HG03354 (cell line): ENCODE results near the gene MORF4L2.
"Not testable (repeated sequence)": the region's sequence is repeated elsewhere in the genome, so short reads cannot be mapped to it uniquely, and the experiment has no call there.

Experiments used
- ATAC-seq: cut with Tn5 transposase; IDR thresholded peaks from one replicate; pipeline ENCODE4 v1.9.1; 2021; ENCODE audit warnings: mild to moderate bottlenecking; ENCODE audit not compliant: unreplicated experiment, poor library complexity, severe bottlenecking

The MORF4L2 gene

GRCh38 chrX:103685396-103685795, 1.1 kb downstream of the MORF4L2 start:
- ATAC-seq = no peak

DNA sequence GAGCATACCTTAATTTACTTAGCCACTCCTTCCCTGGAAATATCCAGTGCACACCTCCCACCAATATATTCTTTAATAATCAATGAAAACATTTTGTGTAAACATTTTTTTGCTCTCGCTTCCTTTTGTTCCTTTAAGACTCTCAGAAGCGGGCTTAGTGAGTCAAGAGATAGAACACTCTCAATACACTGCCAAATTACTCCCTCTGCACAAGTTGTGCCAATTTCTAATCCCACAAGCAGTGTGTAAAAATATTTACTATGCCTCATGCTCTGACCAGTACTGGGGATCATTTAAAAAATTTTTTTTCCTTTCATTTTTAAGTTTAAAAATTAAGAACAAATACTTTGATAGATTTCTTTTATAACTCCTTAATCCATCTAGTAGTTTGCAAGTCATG, 5.1 kb downstream of the MORF4L2 start:
- ATAC-seq = no peak

DNA sequence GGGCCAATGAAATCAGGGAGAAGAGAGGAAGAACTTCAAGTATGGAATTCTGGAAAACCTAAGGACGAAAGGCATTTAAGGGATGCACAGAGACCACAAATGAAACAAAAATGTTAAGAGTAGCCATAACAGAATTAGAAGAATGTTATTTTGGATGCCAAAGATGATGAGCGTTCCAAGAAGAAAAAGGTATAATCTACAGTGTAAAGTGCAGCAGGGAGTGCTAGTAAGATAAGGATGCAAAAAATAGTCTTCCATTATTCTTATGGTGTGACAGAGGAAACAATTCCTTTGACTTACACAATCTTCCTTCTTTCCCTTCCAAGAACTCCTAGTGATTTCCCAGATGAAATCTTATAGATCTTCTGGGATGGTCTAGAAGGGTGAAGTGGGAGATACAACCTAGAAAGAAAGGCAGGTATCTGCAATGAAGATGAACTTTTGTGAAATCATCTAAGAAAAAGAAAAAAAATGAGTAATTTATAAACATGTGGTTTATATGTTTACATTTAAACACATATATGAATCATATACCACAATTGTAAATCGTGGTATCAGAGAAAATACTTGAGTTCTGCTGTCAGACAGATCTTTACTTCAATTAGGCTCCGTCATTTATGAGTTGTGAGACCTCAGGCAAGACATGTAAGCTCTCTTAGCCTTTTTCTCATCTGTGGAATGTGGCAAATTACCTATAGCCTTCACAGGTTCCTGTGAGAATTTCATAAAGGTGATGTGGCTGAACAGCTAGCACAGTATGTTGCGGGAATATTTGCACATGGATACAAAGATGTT, 8.1 kb downstream of the MORF4L2 start:
- ATAC-seq = no peak

- ATAC-seq = no peak
These were observed 11.7 kb downstream of the MORF4L2 start for GRCh38 chrX:103674531-103675454.

DNA sequence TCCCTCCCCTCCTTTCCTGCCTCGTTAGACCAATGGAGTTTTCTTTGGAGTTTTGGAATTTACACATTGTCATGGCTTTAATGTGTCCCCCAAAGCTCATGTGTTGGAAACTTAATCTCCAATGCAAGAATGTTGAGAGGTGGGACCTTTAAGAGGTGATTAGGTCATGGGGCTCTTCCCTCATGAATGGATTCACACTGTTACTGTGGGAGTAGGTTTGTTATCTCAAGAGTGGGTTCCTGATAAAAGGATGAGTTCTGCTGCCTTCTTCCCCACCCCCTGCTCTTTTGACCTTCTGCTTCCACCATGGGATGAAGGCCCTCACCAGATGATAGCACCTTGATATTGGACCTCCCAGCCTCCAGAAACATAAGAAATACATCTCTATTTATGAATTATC, 16.8 kb downstream of the MORF4L2 start:
- no peak for ATAC-seq

DNA sequence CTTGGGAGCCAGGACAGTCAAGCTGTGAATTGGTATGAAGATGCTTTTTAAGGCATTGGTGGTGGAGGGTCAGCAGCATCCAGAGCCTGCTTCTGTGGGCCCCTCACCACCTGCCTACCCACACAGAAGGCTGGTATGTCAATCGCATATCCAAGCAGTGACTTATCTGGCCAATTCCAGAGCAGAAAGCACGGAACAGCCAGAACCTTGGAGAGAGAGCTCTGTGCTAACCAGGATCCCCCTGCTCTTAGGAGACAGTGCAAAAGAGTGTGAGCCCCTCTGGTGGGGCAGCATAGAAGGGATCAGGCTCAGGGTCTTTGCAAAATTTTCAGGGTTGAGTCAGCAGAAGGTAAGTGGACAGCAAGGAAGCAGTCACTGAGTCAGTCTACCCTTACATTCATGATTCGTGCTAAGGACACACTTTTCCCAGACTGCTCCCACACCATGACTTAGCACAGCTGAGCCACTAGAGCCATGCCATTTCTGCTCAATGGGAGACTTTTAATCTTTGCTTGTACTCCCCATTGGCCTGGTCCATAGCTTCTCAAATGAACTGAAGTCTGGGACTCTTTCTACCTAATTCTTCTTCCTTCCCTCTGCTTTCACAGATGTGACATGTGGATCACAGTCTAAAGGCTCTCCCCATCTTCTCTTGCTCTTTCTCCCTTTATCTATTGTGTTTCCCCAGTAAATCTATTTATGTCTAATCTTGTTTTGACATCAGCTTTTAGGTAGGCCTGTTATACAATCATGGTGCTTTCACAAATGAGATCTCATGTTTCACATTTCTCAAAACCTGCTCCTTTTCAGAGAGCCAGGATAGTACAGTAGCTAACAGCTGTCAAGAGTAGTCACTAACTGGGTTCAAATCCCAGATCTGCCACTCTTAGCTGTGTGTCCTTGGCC, 20.0 kb downstream of the MORF4L2 start:
- no peak for ATAC-seq

- no peak for ATAC-seq
These were observed 22.3 kb downstream of the MORF4L2 start for GRCh38 chrX:103663981-103664762.

GRCh38 chrX:103659460-103659859, 27.0 kb downstream of the MORF4L2 start:
- not testable (repeated sequence) for ATAC-seq

GRCh38 chrX:103658681-103659433, 27.6 kb downstream of the MORF4L2 start:
- ATAC-seq = no peak

- not testable (repeated sequence) for ATAC-seq
These were observed 29.4 kb downstream of the MORF4L2 start for GRCh38 chrX:103657066-103657465.

DNA sequence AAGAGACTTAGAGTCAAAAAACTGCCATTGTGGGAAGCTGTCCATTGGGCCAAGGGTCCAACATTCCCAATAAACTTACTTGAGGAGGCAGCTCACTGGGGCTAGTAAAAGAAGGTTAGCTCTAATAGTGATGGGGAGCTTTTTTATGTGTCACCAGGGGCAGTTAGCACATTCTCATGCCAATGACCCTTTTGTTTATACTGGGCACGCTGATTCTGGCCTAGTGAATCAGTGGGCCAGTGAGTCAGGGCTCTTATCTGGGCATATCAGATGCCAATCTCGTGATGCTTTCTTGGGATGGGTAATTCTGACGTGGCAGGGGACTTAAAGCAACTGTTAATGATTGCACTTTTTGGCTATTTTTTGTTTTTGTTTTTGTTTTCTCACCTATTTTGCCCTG, 29.9 kb downstream of the MORF4L2 start:
- no peak for ATAC-seq

DNA sequence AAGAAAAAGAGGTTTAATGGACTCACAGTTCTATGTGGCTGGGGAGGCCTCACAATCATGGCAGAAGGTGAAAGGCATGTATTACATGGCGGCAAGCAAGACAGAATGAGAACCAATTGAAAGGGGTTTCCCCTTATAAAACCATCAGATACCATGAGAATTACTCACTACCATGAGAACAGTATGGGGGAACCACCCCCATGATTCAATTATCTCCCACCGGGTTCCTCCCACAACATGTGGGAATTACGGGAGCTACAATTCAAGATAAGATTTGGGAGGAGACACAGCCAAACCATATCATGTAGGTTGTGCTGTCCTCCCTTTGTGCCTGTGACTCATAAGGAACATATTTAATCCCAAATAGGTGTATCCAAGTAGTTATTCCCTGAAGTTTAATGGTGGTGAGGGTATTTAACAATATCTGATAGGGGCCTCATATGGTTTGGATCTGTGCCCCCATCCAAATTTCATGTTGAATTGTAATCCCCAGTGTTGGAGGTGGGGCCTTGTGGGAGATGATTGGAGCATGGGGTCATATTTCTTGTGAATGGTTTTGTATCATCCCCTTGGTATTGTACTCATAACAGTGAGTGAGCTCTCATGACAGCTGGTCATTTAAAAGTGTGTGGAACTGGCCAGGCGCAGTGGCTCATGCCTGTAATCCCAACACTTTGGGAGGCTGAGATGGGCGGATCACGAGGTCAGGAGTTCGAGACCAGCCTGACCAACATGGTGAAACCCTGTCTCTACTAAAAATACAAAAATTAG, 31.1 kb downstream of the MORF4L2 start:
- not testable (repeated sequence) for ATAC-seq

DNA sequence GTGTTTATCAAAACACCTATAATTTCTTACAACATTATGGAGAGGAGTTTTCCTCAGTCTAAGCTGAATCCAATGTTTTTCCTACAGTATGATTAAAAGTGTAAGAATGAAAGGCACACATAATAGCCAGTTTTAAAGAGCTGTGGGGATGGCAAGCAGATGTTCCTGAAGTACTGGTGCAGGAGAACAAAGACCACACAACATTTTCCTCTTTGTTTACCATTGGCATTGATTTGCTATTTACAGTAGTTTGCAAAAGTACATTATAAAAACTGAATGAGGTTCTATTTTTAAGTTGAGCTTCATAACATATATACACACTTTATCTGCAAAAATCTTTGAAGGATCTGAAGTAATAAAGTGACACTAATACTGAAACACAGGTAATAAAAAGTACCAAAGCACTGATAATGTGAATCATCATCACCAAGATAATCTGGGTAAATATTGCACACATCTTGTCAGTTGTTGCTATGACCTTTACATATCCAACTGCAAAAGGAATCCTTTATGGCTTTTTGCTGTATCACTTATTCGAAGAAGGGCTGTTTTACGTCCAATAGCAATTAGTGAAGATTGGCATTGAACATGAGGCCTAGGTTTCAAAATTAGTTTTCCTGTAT, 35.2 kb downstream of the MORF4L2 start:
- ATAC-seq = no peak

- no peak for ATAC-seq
These were observed 38.9 kb downstream of the MORF4L2 start for GRCh38 chrX:103647630-103648029.

DNA sequence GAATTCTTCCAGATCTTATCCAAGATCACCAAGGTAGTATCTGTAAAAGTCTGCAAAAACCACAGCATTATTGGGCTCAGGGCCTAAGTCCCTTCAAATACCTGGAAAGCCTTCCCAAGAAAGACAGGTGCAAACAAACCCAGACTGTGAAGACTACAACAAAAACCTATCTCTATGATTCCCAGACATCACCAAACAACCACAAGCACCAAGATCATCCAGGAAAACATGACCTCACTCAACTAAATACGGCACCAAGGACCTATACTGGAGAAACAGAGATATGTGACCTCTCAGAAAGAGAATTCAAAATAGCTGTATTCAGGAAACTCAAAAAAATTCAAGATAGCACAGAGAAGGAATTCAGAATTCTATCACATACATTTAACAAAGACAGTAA, 42.4 kb downstream of the MORF4L2 start:
- ATAC-seq = no peak

- no peak for ATAC-seq
These were observed 45.9 kb downstream of the MORF4L2 start for GRCh38 chrX:103640401-103641155.
